HG03354 (cell line): ENCODE measurements around the gene TRAF5.

Experiments
- ATAC-seq: cut with Tn5 transposase; IDR thresholded peaks from one replicate; pipeline ENCODE4 v1.9.1; 2021; ENCODE audit warnings: mild to moderate bottlenecking; ENCODE audit not compliant: unreplicated experiment, poor library complexity, severe bottlenecking

Gene TRAF5

GRCh38 chr1:211411639-211412038 lies 85.0 kb downstream of the TRAF5 start:
- ATAC-seq: no peak

- no peak for ATAC-seq
Observed at GRCh38 chr1:211415700-211416099, 89.1 kb downstream of the TRAF5 start.

GRCh38 chr1:211416246-211416627 lies 89.6 kb downstream of the TRAF5 start:
- ATAC-seq: peak; percentile 62

GRCh38 chr1:211416628-211417323 lies 90.1 kb downstream of the TRAF5 start:
- ATAC-seq: peak; percentile 70

- ATAC-seq: no peak
Observed at GRCh38 chr1:211420389-211420788, 93.8 kb downstream of the TRAF5 start.

GRCh38 chr1:211420845-211421454 lies 94.3 kb downstream of the TRAF5 start:
- no peak for ATAC-seq

DNA sequence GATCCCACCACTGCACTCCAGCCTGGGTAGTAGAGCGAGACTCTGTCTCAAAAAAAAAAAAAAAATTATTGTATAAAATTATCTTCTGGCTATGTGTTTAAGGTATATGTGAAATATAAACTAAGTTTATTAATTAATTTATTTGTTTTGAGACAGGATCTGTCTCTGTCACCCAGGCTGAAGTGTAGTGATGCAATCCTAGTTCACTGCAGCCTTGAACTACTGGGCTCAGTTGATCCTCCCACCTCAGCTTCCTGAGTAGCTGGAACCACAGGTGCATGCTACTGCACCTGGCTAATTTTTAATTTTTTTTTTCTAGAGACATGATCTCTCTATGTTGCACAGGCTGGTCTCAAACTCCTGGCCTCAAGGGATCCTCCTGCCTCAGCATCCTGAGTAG lies 97.4 kb downstream of the TRAF5 start:
- no peak for ATAC-seq
